Mesenchymal stem cell (in vitro differentiated cells and primary cell): ENCODE data around the gene TMEM269.
A peak's percentile ranks its signal among the peaks of the same experiment; 100 is the strongest.

ENCODE experiments used
- DNase-seq: peaks from one replicate; pipeline ENCODE4 v3.0.0-alpha.2; 2013
- H2AFZ ChIP-seq: one replicate; pipeline ENCODE4 v1.6.1; 2013; ENCODE audit warnings: low read depth, mild to moderate bottlenecking, control low read depth, inconsistent platforms, low read length, moderate library complexity
- H2AK5ac ChIP-seq: 2 replicates; pipeline ENCODE4 v1.6.1; 2013; ENCODE audit warnings: low read length, moderate library complexity, mild to moderate bottlenecking, inconsistent platforms; ENCODE audit not compliant: severe bottlenecking
- H2BK120ac ChIP-seq: one replicate; pipeline ENCODE4 v1.6.1; 2013; ENCODE audit warnings: low read depth, mild to moderate bottlenecking, inconsistent platforms, low read length, moderate library complexity
- H2BK12ac ChIP-seq, 2 experiments: one replicate each; pipeline ENCODE4 v1.6.1; 2013; ENCODE audit warnings: inconsistent platforms in 2 of 2, low read length in 2 of 2, mild to moderate bottlenecking in 2 of 2, moderate library complexity in 2 of 2, control low read depth in 1 of 2
- H2BK15ac ChIP-seq: one replicate; pipeline ENCODE4 v1.6.1; 2013; ENCODE audit warnings: mild to moderate bottlenecking, low read depth, inconsistent platforms; ENCODE audit not compliant: poor library complexity, severe bottlenecking
- H2BK5ac ChIP-seq: 2 replicates; pipeline ENCODE4 v1.6.1; 2013; ENCODE audit warnings: low read depth, mild to moderate bottlenecking, low read length, control low read depth, inconsistent platforms; ENCODE audit not compliant: poor library complexity, severe bottlenecking
- H3K14ac ChIP-seq, 2 experiments: one replicate each; pipeline ENCODE4 v1.6.1; 2013; ENCODE audit warnings: inconsistent platforms in 2 of 2, low read length in 2 of 2, control low read depth in 1 of 2, mild to moderate bottlenecking in 1 of 2, moderate library complexity in 1 of 2
- H3K18ac ChIP-seq, 2 experiments: one replicate each; pipeline ENCODE4 v1.6.1; 2013; ENCODE audit warnings: inconsistent platforms in 2 of 2, low read length in 2 of 2, control low read depth in 1 of 2, low read depth in 1 of 2, mild to moderate bottlenecking in 1 of 2
- H3K23ac ChIP-seq, 2 experiments: one replicate each; pipeline ENCODE4 v1.6.1; 2013; ENCODE audit warnings: inconsistent platforms in 2 of 2, low read length in 2 of 2, mild to moderate bottlenecking in 2 of 2, moderate library complexity in 2 of 2, control low read depth in 1 of 2
- H3K27ac ChIP-seq: 2 replicates; pipeline ENCODE4 v1.5.1; 2013; ENCODE audit warnings: mild to moderate bottlenecking, moderate library complexity, low read length, control low read depth, inconsistent platforms; ENCODE audit not compliant: poor library complexity, severe bottlenecking
- H3K27me3 ChIP-seq, 2 experiments: 2 replicates each; pipeline versions ENCODE4 v1.6.1 to v1.7.0; 2013; ENCODE audit warnings: low read length in 2 of 2, mild to moderate bottlenecking in 2 of 2, moderate library complexity in 2 of 2, control low read depth in 1 of 2, inconsistent platforms in 1 of 2; ENCODE audit not compliant: control insufficient read depth in 1 of 2, insufficient read depth in 1 of 2
- H3K36me3 ChIP-seq, 2 experiments: 2 replicates each; pipeline versions ENCODE4 v1.6.1 to v1.7.0; 2013; ENCODE audit warnings: low read length in 2 of 2, control low read depth in 1 of 2, inconsistent platforms in 1 of 2, low read depth in 1 of 2, mild to moderate bottlenecking in 1 of 2; ENCODE audit not compliant: insufficient read depth in 2 of 2, control insufficient read depth in 1 of 2
- H3K4ac ChIP-seq, 2 experiments: one replicate each; pipeline ENCODE4 v1.6.1; 2013; ENCODE audit warnings: inconsistent platforms in 2 of 2, low read length in 2 of 2, mild to moderate bottlenecking in 2 of 2, moderate library complexity in 2 of 2, control low read depth in 1 of 2, low read depth in 1 of 2
- H3K4me1 ChIP-seq: 2 replicates; pipeline ENCODE4 v1.6.1; 2013; ENCODE audit warnings: low read depth, low read length, control low read depth; ENCODE audit not compliant: control insufficient read depth, insufficient read depth
- H3K4me2 ChIP-seq: 2 replicates; pipeline ENCODE4 v1.6.1; 2013; ENCODE audit warnings: low read length, mild to moderate bottlenecking, inconsistent platforms; ENCODE audit not compliant: poor library complexity, severe bottlenecking
- H3K4me3 ChIP-seq, 2 experiments: 2 replicates each; pipeline versions ENCODE4 v1.5.1 to v1.7.0; 2013; ENCODE audit warnings: low read length in 2 of 2, mild to moderate bottlenecking in 2 of 2, control low read depth in 1 of 2, low read depth in 1 of 2; ENCODE audit not compliant: insufficient read depth in 1 of 2
- H3K79me1 ChIP-seq: replicated peaks from 2 replicates; pipeline ENCODE4 v1.6.1; 2013; ENCODE audit warnings: mild to moderate bottlenecking, control low read depth, low read length, inconsistent platforms; ENCODE audit not compliant: poor library complexity, severe bottlenecking
- H3K9ac ChIP-seq: 2 replicates; pipeline ENCODE4 v1.7.0; 2013; ENCODE audit warnings: mild to moderate bottlenecking, low read length, moderate library complexity
- H3K9me3 ChIP-seq: 2 replicates; pipeline ENCODE4 v1.7.0; 2013; ENCODE audit warnings: mild to moderate bottlenecking, low read length; ENCODE audit not compliant: control insufficient read depth
- H4K8ac ChIP-seq: one replicate; pipeline ENCODE4 v1.6.1; 2013; ENCODE audit warnings: inconsistent platforms, mild to moderate bottlenecking, low read length, moderate library complexity
- H4K91ac ChIP-seq: one replicate; pipeline ENCODE4 v1.6.1; 2013; ENCODE audit warnings: mild to moderate bottlenecking, low read length, inconsistent platforms
- WGBS: methylation state at CpG from one replicate; pipeline ENCODE4 v1.1.7; 2013; ENCODE audit warnings: mixed read lengths; 5-methylcytosine and 5-hydroxymethylcytosine counted together

TMEM269 gene

DNA sequence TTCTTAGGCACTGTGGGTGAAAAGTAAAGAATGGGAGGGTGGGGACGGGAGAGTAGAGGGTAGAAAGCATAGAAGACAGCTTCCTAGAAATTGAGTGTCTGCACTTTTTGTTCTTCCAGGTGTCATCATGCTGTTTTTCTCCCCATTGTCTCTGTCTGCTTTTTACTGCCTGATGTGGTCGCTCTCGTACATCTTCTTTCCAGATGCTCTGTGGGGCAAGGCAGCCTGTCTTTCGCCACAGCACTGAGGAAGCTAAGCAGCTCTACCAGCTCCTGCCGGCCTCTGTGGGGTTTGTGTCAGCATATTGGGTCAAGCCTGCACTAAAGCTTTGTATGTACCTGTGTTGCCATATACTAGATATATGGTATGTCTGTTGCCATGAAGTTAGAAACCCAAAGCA, 13.2 kb downstream of the TMEM269 start:
- no peaks in the 10 kb centered on the region for H3K79me1 ChIP-seq
- H3K9me3 ChIP-seq = no peaks in the 10 kb centered on the region
- no peak overlapping the region for H3K14ac ChIP-seq
- H2BK120ac ChIP-seq = no peak overlapping the region
- no peak overlapping the region for H3K9ac ChIP-seq
- no peak overlapping the region for H3K18ac ChIP-seq
- no peak overlapping the region for H3K23ac ChIP-seq
- H2AK5ac ChIP-seq = no peak overlapping the region
- H3K4me2 ChIP-seq = no peak overlapping the region
- no peak overlapping the region for H4K8ac ChIP-seq
- DNase-seq = no peak
- no peaks in the 10 kb centered on the region for H3K36me3 ChIP-seq
- H3K27ac ChIP-seq = no peak overlapping the region
- no peak overlapping the region for H3K4ac ChIP-seq
- no peak overlapping the region for H2BK5ac ChIP-seq
- H2BK15ac ChIP-seq = no peak overlapping the region
- no peak overlapping the region for H2AFZ ChIP-seq
- no peak overlapping the region for H2BK12ac ChIP-seq
- 94% methylated on average over 5 of the region's 5 CpGs for WGBS
- peaks cover 0 to 3% of the 10 kb centered on the region in 2 experiments for H3K27me3 ChIP-seq
- H3K4me3 ChIP-seq = no peak overlapping the region
- no peak overlapping the region for H4K91ac ChIP-seq
- H3K4me1 ChIP-seq = no peaks in the 10 kb centered on the region

DNA sequence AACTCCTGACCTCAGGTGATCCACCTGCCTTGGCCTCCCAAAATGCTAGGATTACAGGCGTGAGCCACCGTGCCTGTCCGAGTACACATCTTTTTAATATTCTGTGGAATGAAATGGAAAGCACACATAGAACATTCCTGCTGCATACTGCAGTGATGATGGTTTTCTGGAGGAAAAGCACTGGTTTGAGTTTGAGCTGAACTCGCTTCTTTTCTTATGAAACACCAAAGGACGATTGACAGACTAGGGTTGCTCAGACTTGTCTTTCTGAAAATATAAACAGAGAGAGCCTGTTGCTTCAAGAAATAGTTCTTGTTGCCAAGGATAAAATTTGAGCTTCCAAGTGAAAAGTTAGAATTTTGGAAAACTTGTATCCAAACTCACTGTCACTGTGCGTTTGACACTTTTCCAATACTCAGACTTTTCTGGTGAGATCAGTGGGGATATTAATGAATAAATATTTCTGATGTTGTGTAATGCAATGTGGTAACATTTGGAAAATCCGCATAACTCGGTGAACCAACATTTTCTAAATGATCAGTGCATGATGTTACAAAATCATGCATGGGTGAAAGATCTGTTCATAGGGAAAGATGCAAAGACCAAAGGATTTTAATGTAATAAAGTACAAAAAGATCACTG, 17.2 kb downstream of the TMEM269 start:
- Histone ChIP-seq H3K27me3 (no peaks in the 10 kb centered on the region), H2BK12ac (no peak overlapping the region), H2AK5ac (no peak overlapping the region), H3K23ac (no peak overlapping the region), H3K4me1 (no peaks in the 10 kb centered on the region), H3K4me2 (no peak overlapping the region), H3K79me1 (no peaks in the 10 kb centered on the region), H3K18ac (no peak overlapping the region), H3K4ac (no peak overlapping the region), H2AFZ (no peak overlapping the region), H2BK5ac (no peak overlapping the region), H3K4me3 (peak overlapping the region in 1 of 2 experiments; percentile 58), H4K91ac (no peak overlapping the region), H2BK15ac (no peak overlapping the region), H3K27ac (no peak overlapping the region), H2BK120ac (no peak overlapping the region), H4K8ac (no peak overlapping the region), H3K36me3 (peaks cover 5 to 17% of the 10 kb centered on the region in 2 experiments), H3K9me3 (no peaks in the 10 kb centered on the region), H3K9ac (peak overlapping the region; percentile 80), H3K14ac (no peak overlapping the region)
- 95% methylated on average over 8 of the region's 8 CpGs for WGBS
- no peak for DNase-seq

DNA sequence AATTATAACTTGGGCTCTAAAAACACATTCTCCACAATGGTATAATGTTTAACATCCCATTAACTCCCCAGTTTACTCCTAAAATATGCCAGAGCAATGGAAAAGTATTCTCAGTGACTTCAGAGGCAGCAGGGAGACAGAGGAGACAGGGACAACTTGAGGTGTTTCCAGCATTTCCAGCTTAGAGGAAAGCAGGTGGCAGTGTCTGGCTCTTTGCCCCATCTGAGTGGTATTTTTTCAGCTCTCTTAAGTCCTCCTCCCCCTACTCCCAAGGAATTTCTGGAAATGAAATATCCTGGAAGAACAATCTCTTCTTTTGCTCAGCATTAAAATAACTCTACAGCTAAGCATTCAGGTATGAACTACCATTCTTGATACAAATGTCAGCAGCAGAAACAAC, 21.4 kb downstream of the TMEM269 start:
- Histone ChIP-seq H3K36me3 (peaks cover 5 to 31% of the 10 kb centered on the region in 2 experiments), H4K91ac (no peak overlapping the region), H2AK5ac (no peak overlapping the region), H2BK120ac (no peak overlapping the region), H3K4me2 (no peak overlapping the region), H3K4ac (no peak overlapping the region), H2BK5ac (no peak overlapping the region), H3K14ac (no peak overlapping the region), H3K9ac (no peak overlapping the region), H3K27ac (no peak overlapping the region), H4K8ac (no peak overlapping the region), H2BK15ac (no peak overlapping the region), H3K9me3 (no peaks in the 10 kb centered on the region), H3K79me1 (peaks cover 2% of the 10 kb centered on the region), H3K4me1 (no peaks in the 10 kb centered on the region), H3K27me3 (no peaks in the 10 kb centered on the region), H2BK12ac (no peak overlapping the region), H3K23ac (no peak overlapping the region), H3K4me3 (no peak overlapping the region), H2AFZ (no peak overlapping the region), H3K18ac (no peak overlapping the region)
- no peak for DNase-seq

DNA sequence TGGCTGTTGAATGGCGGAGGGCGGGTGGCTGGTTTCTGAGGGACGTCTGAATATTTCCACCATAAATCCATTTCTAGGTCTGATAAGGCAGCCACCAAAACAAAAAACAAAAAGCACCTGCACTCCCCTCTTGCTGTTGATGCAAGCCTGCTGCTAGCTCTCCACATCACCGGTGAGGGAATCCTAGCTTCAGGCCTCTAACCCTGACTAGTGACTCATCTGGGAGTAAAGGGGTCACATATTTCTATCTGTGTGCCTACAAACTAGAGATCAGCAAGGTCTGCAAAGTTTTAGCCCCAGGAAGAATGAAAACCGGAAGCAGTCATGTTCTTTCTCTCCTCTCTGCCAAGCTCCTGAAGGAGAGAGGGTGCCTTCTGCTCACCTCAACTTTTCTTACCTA, 21.8 kb downstream of the TMEM269 start:
- WGBS = 91% methylated on average over 5 of the region's 5 CpGs
- H3K4ac ChIP-seq = no peak overlapping the region

More for the DNA sequence above, 21.8 kb downstream of the TMEM269 start:
- Histone ChIP-seq H3K23ac (no peak overlapping the region), H3K18ac (no peak overlapping the region), H2AK5ac (no peak overlapping the region), H3K4me2 (no peak overlapping the region), H3K4me3 (no peak overlapping the region), H3K79me1 (peaks cover 2% of the 10 kb centered on the region), H3K9me3 (no peaks in the 10 kb centered on the region), H4K8ac (no peak overlapping the region), H3K36me3 (peaks cover 7 to 36% of the 10 kb centered on the region in 2 experiments), H2BK15ac (no peak overlapping the region), H3K9ac (no peak overlapping the region), H2BK12ac (no peak overlapping the region), H3K4me1 (no peaks in the 10 kb centered on the region), H4K91ac (no peak overlapping the region), H2BK120ac (no peak overlapping the region), H3K14ac (no peak overlapping the region), H2AFZ (no peak overlapping the region), H3K27ac (no peak overlapping the region), H3K27me3 (no peaks in the 10 kb centered on the region), H2BK5ac (no peak overlapping the region)
- no peak for DNase-seq
